EH (cell line): ENCODE measurements around the gene CFAP298.
"Not testable (repeated sequence)": the region's sequence is repeated elsewhere in the genome, so short reads cannot be mapped to it uniquely, and the experiment has no call there.

ENCODE experiments used
- DNase-seq: peaks from one replicate; pipeline ENCODE4 v3.0.0-alpha.2; 2015; ENCODE audit warnings: low read depth

Gene CFAP298

GRCh38 chr21:32612075-32612998, at the start of gene CFAP298:
TSS of gene CFAP298 (minus strand) at chr21:32612377. CDS start at chr21:32612243, 134 bp downstream.
- peak; percentile 97 for DNase-seq

DNA sequence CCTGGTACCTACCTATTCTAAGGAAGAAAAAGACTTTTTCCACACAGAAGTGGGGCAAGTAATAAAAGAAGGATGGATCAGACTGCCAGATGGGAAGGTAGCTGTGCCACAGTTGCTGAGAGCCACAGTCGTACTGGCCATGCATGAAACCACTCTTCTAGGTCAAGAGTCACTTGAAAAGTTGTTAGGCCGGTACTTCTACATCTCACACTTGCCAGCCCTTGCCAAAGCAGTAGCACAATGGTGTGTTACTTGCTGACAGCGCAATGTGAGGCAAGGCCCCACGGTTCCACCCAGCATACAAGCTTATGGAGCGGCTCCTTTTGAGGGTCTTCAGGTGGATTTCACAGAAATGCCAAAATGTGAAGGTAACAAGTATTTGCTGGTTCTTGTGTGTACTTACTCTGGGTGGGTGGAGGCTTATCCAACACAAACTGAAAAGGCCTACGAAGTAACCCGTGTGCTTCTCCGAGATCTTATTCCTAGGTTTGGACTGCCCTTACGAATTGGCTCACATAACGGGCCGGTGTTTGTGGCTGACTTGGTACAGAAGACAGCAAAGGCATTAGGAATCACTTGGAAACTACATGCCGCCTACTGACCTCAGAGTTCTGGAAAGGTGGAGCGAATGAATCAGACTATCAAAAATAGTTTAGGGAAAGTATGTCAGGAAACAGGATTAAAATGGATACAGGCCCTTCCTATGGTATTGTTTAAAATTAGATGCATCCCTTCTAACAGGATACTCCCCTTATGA, 49.0 kb upstream of the CFAP298 start:
- not testable (repeated sequence) for DNase-seq

DNA sequence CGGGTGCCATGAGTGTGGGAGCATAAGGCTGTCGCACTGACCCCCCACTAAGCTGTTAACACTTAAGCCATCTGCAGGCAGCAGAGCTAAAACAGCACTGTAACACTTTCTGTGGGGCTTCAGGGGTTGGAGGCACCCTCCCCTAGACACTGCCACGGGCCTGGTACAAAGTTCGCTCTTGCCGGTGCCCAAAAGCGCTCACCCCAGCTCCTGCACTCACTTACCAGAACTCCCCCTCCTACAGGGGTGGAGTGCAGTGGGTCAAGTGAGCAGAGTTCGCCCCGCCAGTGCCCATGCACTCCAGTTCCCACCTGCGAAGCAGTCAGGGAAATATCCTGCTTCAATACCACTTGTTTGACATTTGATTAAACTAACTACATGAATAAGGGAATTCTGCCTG, 46.3 kb upstream of the CFAP298 start:
- DNase-seq, result no peak

GRCh38 chr21:32653326-32653901, 41.2 kb upstream of the CFAP298 start:
- DNase-seq, result peak; percentile 29

DNA sequence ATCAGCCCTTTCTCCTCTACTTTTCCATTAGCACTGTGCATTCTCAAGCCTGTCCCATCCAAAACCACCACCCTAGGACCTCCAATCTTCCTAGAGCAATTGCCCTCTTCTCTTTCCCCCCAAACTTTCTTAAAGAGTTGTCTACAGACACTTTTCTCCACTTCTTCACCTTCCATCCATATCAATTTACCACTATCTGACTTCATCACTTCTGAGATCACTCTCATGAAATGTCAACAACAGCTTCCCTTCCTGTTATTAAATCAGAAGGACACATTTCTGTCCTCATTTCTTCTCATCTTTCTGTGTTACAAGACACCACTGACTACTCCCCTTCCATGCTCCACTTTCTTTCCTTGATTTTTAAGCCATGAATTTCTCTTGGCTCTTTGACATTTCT, 36.0 kb upstream of the CFAP298 start:
- no peak for DNase-seq

- no peak for DNase-seq
Measured at GRCh38 chr21:32645261-32646182, 33.3 kb upstream of the CFAP298 start.

GRCh38 chr21:32641710-32642698, 29.8 kb upstream of the CFAP298 start:
- DNase-seq, result no peak

GRCh38 chr21:32626621-32627196, 14.5 kb upstream of the CFAP298 start:
- peak; percentile 91 for DNase-seq

DNA sequence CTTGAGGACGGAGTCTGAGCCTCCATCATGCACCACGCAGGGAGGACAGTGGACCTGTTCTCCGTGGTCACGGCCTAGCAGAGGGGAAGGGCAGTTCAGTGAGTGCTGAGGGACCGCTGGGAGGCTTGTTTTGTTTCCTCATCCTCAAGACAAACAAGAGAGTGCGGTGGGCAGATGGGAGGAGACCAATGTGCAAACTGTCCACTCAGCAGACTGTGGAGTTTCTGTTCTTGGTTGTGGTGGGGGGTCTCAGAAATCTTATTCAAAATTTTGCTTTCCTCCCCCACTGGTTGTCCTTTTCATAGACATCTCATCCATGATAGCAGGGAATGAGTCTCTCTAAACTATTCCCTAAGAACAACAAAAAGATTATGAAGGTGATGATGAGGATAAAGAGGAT, 6.0 kb upstream of the CFAP298 start:
- DNase-seq, result not testable (repeated sequence)

DNA sequence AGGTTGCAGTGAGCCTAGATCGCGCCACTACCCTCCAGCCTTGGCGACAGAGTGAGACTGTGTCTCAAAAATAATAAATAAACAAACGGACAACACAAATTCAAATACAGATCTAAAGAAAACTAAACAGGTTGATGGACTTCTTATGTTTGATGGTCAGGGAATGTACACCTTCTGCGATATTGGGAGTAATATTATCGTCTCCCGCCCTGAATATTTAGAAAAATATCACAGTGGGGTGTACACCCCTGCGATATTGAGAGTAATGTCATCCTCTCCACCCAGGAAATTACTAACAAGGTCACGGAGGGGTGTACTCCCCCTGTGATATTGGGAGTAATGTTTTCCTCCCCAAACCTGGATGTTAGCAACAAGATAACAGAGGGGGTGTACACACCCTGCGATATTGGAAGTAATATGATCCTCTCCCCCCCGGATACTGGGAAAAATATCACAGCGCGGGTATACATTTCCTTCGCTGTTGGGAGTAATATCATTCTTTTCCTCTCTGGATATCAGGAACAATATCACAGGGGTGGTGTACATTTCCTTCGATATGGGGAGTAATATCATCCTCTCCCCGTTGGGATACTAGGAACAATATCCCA, 1.4 kb upstream of the CFAP298 start:
- no peak for DNase-seq

DNA sequence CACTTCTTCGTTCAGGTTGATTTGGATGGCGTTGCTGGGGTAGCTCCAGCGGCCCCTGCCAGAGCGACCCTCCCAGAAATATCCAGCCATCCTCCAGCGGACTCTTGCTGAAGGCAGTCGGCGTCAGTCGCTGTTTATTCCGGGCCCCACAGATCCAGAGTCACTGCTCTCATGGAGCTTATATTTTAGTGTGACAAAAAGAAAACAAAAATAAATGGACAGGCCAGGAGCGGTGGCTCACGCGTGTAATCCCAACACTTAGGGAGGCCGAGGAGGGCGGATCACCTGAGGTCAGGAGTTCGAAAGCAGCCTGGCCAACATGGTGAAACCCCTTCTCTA, 791 bp upstream of the CFAP298 start:
- no peak for DNase-seq

- DNase-seq, result peak; percentile 44
Measured at GRCh38 chr21:32611471-32611997, 643 bp downstream of the CFAP298 start.

DNA sequence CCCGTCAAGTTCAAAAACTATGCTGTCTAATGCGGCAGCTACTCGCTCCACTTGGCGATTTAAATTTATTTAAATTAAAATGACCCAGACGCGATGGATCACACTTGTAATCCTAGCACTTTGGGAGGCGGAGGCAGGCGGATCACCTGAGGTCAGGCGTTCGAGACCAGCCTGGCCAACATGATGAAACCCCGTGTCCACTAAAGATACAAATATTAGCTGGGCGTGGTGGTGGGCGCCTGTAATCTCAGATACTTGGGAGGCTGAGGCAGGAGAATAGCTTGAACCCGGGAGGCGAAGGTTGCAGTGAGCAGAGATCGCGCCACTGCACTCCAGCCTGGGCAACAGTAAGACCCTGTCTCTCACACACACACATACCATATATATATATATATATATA, 1.2 kb downstream of the CFAP298 start:
- not testable (repeated sequence) for DNase-seq

GRCh38 chr21:32608851-32609250, 3.3 kb downstream of the CFAP298 start:
- DNase-seq, result no peak

- DNase-seq, result no peak
Measured at GRCh38 chr21:32605469-32605868, 6.7 kb downstream of the CFAP298 start.

DNA sequence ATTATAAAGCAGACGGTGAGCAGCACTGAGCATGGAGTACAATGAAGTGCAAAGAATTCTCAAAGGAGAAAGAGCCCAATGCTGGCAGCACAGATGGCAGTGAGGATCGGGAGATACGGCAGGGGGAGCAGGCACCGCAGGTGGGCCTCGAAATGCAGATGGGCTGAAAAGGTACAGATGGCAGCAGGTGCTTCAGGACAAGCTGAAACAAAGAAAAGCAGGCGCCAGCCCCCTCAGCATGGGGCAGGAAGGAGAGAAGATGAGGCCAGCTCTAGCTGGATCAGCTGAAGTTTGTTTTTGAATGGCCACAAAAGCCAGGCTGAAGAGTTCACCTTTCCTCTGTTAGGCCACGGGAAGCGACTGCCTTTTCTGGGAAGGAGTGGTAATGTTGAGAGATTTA, 7.7 kb downstream of the CFAP298 start:
- DNase-seq, result no peak

- DNase-seq, result no peak
Measured at GRCh38 chr21:32603131-32603530, 9.0 kb downstream of the CFAP298 start.

DNA sequence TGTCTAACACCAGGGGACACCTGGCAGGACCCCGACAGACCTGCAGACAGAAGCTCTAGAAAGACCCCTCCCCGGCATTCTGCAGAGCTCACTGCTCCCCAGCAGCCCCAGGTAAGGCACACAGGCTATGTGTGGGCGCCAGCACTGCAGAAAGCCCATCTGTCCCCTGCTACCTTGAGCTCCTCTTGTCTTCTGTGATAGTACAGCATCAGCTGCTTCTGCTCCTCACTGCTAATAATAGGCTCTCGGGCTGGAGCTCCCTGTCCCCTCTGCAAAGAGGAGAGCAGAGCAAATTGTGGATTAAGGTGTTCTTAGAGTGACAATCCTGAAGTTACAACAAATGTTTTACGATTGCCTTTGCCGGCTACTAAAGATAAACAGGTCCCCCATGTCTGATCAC, 10.1 kb downstream of the CFAP298 start:
- no peak for DNase-seq

GRCh38 chr21:32599526-32599925, 12.7 kb downstream of the CFAP298 start:
- DNase-seq, result no peak
